K562 (cell line): ENCODE measurements around the gene SLC7A11. TPM values are rescaled to one million over a fixed set of nuclear protein-coding genes. Genes with fewer than 3 reads are reported as not detected.
A peak's percentile ranks its signal among the peaks of the same experiment; 100 is the strongest.

ENCODE experiments used
- polyA plus RNA-seq, 8 experiments: library from polyadenylated mRNA; depleted of rRNA in 4 of 8; stranded (reverse) in 5 of 8; unstranded in 3 of 8; fragments of >200 nt; fragmentation: Nextera tagmentation in 2 of 8; fragmentation: Illumina TruSeq in 1 of 8; extraction: Ambion mirVana in 2 of 8; extraction: Trizol in 1 of 8; gene quantifications; 2 replicates each; pipeline versions ENCODE4 v1.2.1 to v1.2.3, GENCODE V29; 2011 to 2014; ENCODE audit warnings: inconsistent platforms in 1 of 8, missing spikeins in 1 of 8
- total RNA-seq, 7 experiments: library from RNA; depleted of rRNA in 6 of 7; stranded (reverse); fragments of >200 nt in 6 of 7; fragmentation: Illumina TruSeq in 2 of 7; extraction: Trizol in 2 of 7; gene quantifications; 2 replicates each; pipeline versions ENCODE4 v1.2.1 to v1.2.3, GENCODE V29; 2011 to 2021; ENCODE audit warnings: low replicate concordance in 1 of 7
- TF ChIP-seq, protein P1 (sequence below), 2 experiments: fragments of 450-650 bp in 1 of 2; sonication (generic) in 1 of 2; formaldehyde crosslinking in 1 of 2; IDR thresholded peaks; 2 replicates each; pipeline versions ENCODE4 v1.7.1 to v1.9.0; 2016 to 2022; ENCODE audit warnings: inconsistent platforms in 1 of 2, mild to moderate bottlenecking in 1 of 2, missing genetic modification reagents in 1 of 2
- TF ChIP-seq, protein P2 (sequence below): fragments of 450-650 bp; IDR thresholded peaks from 2 replicates; pipeline ENCODE4 v1.6.1; 2017; ENCODE audit warnings: antibody characterized with exemption, mild to moderate bottlenecking

SLC7A11 gene
- total and polyA plus RNA-seq, 9 of the 15 experiments (the other 6 are each of a cell fraction or from before 2014, with no cell fraction given), result 4.5 to 26.1 (median 13.5) TPM

DNA sequence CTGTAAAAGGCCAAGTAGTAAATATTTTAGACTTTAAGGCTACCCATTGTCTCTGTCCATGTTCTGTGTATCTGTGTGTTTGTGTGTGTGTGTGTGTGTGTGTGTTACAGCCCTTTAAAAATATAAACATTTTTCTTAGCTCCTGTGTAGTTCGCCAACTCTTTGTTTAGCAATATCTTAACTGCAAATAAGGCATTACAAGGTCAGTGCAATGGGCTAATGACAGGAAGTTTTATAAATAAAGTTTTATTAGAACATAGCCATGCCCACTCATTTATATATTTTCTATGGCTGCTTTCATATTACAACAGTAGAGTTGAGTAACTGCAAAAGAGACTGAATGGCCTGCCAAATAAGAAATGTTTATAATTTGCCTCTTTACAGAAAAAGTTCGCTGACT lies 5.9 kb upstream of the SLC7A11 start (continued):
- TF ChIP-seq, protein P1, sequence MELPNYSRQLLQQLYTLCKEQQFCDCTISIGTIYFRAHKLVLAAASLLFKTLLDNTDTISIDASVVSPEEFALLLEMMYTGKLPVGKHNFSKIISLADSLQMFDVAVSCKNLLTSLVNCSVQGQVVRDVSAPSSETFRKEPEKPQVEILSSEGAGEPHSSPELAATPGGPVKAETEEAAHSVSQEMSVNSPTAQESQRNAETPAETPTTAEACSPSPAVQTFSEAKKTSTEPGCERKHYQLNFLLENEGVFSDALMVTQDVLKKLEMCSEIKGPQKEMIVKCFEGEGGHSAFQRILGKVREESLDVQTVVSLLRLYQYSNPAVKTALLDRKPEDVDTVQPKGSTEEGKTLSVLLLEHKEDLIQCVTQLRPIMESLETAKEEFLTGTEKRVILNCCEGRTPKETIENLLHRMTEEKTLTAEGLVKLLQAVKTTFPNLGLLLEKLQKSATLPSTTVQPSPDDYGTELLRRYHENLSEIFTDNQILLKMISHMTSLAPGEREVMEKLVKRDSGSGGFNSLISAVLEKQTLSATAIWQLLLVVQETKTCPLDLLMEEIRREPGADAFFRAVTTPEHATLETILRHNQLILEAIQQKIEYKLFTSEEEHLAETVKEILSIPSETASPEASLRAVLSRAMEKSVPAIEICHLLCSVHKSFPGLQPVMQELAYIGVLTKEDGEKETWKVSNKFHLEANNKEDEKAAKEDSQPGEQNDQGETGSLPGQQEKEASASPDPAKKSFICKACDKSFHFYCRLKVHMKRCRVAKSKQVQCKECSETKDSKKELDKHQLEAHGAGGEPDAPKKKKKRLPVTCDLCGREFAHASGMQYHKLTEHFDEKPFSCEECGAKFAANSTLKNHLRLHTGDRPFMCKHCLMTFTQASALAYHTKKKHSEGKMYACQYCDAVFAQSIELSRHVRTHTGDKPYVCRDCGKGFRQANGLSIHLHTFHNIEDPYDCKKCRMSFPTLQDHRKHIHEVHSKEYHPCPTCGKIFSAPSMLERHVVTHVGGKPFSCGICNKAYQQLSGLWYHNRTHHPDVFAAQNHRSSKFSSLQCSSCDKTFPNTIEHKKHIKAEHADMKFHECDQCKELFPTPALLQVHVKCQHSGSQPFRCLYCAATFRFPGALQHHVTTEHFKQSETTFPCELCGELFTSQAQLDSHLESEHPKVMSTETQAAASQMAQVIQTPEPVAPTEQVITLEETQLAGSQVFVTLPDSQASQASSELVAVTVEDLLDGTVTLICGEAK (IDR thresholded peaks at IDR 0.05), result peak; percentile 97
- TF ChIP-seq, protein P1 (CRISPR knock-in tag; IDR thresholded peaks at IDR 0.05), result peak; percentile 87
- TF ChIP-seq, protein P2, sequence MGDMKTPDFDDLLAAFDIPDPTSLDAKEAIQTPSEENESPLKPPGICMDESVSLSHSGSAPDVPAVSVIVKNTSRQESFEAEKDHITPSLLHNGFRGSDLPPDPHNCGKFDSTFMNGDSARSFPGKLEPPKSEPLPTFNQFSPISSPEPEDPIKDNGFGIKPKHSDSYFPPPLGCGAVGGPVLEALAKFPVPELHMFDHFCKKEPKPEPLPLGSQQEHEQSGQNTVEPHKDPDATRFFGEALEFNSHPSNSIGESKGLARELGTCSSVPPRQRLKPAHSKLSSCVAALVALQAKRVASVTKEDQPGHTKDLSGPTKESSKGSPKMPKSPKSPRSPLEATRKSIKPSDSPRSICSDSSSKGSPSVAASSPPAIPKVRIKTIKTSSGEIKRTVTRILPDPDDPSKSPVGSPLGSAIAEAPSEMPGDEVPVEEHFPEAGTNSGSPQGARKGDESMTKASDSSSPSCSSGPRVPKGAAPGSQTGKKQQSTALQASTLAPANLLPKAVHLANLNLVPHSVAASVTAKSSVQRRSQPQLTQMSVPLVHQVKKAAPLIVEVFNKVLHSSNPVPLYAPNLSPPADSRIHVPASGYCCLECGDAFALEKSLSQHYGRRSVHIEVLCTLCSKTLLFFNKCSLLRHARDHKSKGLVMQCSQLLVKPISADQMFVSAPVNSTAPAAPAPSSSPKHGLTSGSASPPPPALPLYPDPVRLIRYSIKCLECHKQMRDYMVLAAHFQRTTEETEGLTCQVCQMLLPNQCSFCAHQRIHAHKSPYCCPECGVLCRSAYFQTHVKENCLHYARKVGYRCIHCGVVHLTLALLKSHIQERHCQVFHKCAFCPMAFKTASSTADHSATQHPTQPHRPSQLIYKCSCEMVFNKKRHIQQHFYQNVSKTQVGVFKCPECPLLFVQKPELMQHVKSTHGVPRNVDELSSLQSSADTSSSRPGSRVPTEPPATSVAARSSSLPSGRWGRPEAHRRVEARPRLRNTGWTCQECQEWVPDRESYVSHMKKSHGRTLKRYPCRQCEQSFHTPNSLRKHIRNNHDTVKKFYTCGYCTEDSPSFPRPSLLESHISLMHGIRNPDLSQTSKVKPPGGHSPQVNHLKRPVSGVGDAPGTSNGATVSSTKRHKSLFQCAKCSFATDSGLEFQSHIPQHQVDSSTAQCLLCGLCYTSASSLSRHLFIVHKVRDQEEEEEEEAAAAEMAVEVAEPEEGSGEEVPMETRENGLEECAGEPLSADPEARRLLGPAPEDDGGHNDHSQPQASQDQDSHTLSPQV, result 0 out of 2 replicates have a peak, but pooled peaks have one; percentile 22
